Liver (tissue), 3 donors: ENCODE measurements around the gene ESRP2.

ENCODE experiments used
- ATF3 ChIP-seq: IDR thresholded peaks from 2 replicates; pipeline ENCODE4 v1.6.1; 2016; ENCODE audit warnings: antibody characterized with exemption
- CTCF ChIP-seq: fragments of 150-350 bp; IDR thresholded peaks from 2 replicates; pipeline ENCODE4 v1.5.1; 2017; ENCODE audit warnings: improper control_type of control experiment, low read depth, low read length; ENCODE audit not compliant: missing input control
- EGR1 ChIP-seq, 2 donors: IDR thresholded peaks; 2 replicates each; pipeline ENCODE4 v1.6.1; 2016 to 2018; ENCODE audit warnings: antibody characterized with exemption in 2 of 2, low read depth in 2 of 2
- GABPA ChIP-seq, 2 donors: IDR thresholded peaks in 1 of 2; conservative IDR thresholded peaks in 1 of 2; 2 replicates each; pipeline ENCODE4 v1.6.1; 2016; ENCODE audit warnings: antibody characterized with exemption in 2 of 2, mild to moderate bottlenecking in 1 of 2, moderate library complexity in 1 of 2
- MAX ChIP-seq: IDR thresholded peaks from 2 replicates; pipeline ENCODE4 v1.6.1; 2016; ENCODE audit warnings: antibody characterized with exemption
- NR2F2 ChIP-seq: IDR thresholded peaks from 2 replicates; pipeline ENCODE4 v1.6.1; 2016; ENCODE audit warnings: antibody characterized with exemption
- RXRA ChIP-seq, 2 donors: IDR thresholded peaks; 2 replicates each; pipeline ENCODE4 v1.6.1; 2017 to 2018; ENCODE audit warnings: antibody characterized with exemption in 2 of 2, mild to moderate bottlenecking in 1 of 2
- SP1 ChIP-seq: IDR thresholded peaks from 2 replicates; pipeline ENCODE4 v1.6.1; 2018; ENCODE audit warnings: antibody characterized with exemption, mild to moderate bottlenecking
- TAF1 ChIP-seq: conservative IDR thresholded peaks from 2 replicates; pipeline ENCODE4 v1.6.1; 2016; ENCODE audit warnings: antibody characterized with exemption, mild to moderate bottlenecking
- YY1 ChIP-seq: IDR thresholded peaks from 2 replicates; pipeline ENCODE4 v1.6.1; 2016; ENCODE audit warnings: antibody characterized with exemption, mild to moderate bottlenecking
- TF ChIP-seq, protein P1 (sequence below): IDR thresholded peaks from 2 replicates; pipeline ENCODE4 v1.6.1; 2016; ENCODE audit warnings: antibody characterized with exemption, mild to moderate bottlenecking
- donor health status: healthy.
- donor health status: healthy.

DNA sequence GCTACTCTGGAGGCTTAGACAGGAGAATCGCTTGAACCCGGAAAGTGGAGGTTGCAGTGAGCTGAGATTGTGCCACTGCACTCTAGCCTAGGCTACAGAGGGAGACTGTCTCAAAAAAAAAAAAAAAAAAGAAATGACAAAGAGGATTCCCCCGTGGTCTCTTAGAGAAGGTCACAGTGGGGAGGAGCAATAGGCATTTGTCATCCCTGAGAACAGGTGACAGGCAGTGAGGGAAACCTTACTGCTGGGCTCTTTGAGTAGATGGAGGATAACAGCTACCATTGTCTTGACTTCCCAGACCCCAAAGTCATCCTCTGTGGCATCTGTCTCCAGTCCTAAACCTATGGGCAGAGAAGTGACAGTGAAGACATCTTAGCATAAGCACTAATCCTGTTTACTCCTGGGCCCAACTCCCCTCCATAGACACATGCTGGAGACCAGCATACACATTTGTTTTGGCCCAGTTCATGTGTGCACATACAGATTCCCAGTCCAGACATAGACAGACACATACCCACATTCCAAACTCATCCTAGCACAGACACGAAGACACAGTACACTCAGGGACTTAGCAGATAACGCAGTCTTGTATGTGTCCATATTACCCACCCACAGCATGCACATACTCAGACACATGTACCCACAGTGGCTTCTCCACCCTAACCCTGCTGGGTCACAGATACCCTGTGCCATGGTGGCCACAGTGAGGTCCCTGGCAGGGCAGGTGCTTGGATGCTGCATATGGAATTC is 2.7 kb downstream of the ESRP2 start:
- TF ChIP-seq GABPA (IDR thresholded peaks at IDR 0.05 in 1 of 2, conservative IDR thresholded peaks at IDR 0.05 in 1 of 2) (no peak), CTCF (no peak), EGR1 (IDR thresholded peaks at IDR 0.05; ENCODE audit: low read depth in 2 of 2) (no peak), TAF1 (no peak), SP1 (no peak), RXRA (IDR thresholded peaks at IDR 0.05) (no peak), MAX (no peak), NR2F2 (no peak), YY1 (no peak), ATF3 (no peak)
- TF ChIP-seq, protein P1, sequence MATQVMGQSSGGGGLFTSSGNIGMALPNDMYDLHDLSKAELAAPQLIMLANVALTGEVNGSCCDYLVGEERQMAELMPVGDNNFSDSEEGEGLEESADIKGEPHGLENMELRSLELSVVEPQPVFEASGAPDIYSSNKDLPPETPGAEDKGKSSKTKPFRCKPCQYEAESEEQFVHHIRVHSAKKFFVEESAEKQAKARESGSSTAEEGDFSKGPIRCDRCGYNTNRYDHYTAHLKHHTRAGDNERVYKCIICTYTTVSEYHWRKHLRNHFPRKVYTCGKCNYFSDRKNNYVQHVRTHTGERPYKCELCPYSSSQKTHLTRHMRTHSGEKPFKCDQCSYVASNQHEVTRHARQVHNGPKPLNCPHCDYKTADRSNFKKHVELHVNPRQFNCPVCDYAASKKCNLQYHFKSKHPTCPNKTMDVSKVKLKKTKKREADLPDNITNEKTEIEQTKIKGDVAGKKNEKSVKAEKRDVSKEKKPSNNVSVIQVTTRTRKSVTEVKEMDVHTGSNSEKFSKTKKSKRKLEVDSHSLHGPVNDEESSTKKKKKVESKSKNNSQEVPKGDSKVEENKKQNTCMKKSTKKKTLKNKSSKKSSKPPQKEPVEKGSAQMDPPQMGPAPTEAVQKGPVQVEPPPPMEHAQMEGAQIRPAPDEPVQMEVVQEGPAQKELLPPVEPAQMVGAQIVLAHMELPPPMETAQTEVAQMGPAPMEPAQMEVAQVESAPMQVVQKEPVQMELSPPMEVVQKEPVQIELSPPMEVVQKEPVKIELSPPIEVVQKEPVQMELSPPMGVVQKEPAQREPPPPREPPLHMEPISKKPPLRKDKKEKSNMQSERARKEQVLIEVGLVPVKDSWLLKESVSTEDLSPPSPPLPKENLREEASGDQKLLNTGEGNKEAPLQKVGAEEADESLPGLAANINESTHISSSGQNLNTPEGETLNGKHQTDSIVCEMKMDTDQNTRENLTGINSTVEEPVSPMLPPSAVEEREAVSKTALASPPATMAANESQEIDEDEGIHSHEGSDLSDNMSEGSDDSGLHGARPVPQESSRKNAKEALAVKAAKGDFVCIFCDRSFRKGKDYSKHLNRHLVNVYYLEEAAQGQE: no peak
